Measurements from ENCODE around the gene GADD45G. TPM values are rescaled to one million over a fixed set of nuclear protein-coding genes. Genes with fewer than 3 reads are reported as not detected.

The GADD45G gene
- total RNA-seq, 1 donor from 2014 or later = 5.2 TPM

- H3K4me3 ChIP-seq (ENCODE audit: insufficient read depth, low read depth, low read length) = no peak overlapping the region
- FAIRE-seq = no peak
- H3K36me3 Mint-ChIP-seq (ENCODE audit: low read depth, unreplicated experiment) = no peaks in the 10 kb centered on the region
These were observed 7.8 kb upstream of the GADD45G start for GRCh38 chr9:89596937-89597555.

GRCh38 chr9:89597711-89598362, 7.0 kb upstream of the GADD45G start:
- no peak overlapping the region for H3K27ac ChIP-seq (ENCODE audit: low read depth, low read length)
- H3K9me3 ChIP-seq (ENCODE audit: insufficient read depth, low read depth, low read length) = no peaks in the 10 kb centered on the region
- Mint-ChIP-seq H3K27me3 (ENCODE audit: low read depth, unreplicated experiment) (peaks cover 60% of the 10 kb centered on the region), H3K9me3 (ENCODE audit: unreplicated experiment) (peaks cover 1% of the 10 kb centered on the region), H3K4me1 (ENCODE audit: low read depth, unreplicated experiment) (peaks cover 13% of the 10 kb centered on the region), H3K27ac (ENCODE audit: unreplicated experiment) (no peak overlapping the region), H3K36me3 (ENCODE audit: low read depth, unreplicated experiment) (no peaks in the 10 kb centered on the region), H3K4me3 (ENCODE audit: unreplicated experiment) (no peak overlapping the region)
- H3K79me2 ChIP-seq (ENCODE audit: insufficient read depth, low read length) = no peaks in the 10 kb centered on the region
- H3K4me2 ChIP-seq (ENCODE audit: low read length) = no peak overlapping the region
- peak; percentile 5 for FAIRE-seq
- no peak for TF ChIP-seq EZH2 (IDR thresholded peaks at IDR 0.05; ENCODE audit: insufficient read depth, low read length)
- peak; percentile 81 for TF ChIP-seq CTCF (IDR thresholded peaks at IDR 0.05; ENCODE audit: insufficient read depth, low read depth, low read length)
- H2AFZ ChIP-seq (ENCODE audit: low read depth, low read length) = no peak overlapping the region
- H3K36me3 ChIP-seq (ENCODE audit: insufficient read depth, low read length) = no peaks in the 10 kb centered on the region
- no peak overlapping the region for H3K4me3 ChIP-seq (ENCODE audit: insufficient read depth, low read depth, low read length)
- DNase-seq (ENCODE audit: low read depth) = no peak
- H4K20me1 ChIP-seq (ENCODE audit: insufficient read depth, low read length) = no peaks in the 10 kb centered on the region
- H3K9ac ChIP-seq (ENCODE audit: low read length) = no peak overlapping the region
- H3K4me1 ChIP-seq (ENCODE audit: insufficient read depth, low read length) = no peaks in the 10 kb centered on the region
- peaks cover 37% of the 10 kb centered on the region for H3K27me3 ChIP-seq (ENCODE audit: insufficient read depth, low read length)

More at GRCh38 chr9:89596937-89597555, 7.8 kb upstream of the GADD45G start:
- no peaks in the 10 kb centered on the region for H3K36me3 ChIP-seq (ENCODE audit: insufficient read depth, low read length)
- no peak for DNase-seq (ENCODE audit: low read depth)
- H3K4me1 ChIP-seq (ENCODE audit: insufficient read depth, low read length) = no peaks in the 10 kb centered on the region
- no peak overlapping the region for H3K9ac ChIP-seq (ENCODE audit: low read length)
- no peaks in the 10 kb centered on the region for H3K79me2 ChIP-seq (ENCODE audit: insufficient read depth, low read length)
- H3K27ac Mint-ChIP-seq (ENCODE audit: unreplicated experiment) = no peak overlapping the region
- H3K27ac ChIP-seq (ENCODE audit: low read depth, low read length) = no peak overlapping the region
- H3K27me3 ChIP-seq (ENCODE audit: insufficient read depth, low read length) = peaks cover 39% of the 10 kb centered on the region
- peaks cover 62% of the 10 kb centered on the region for H3K27me3 Mint-ChIP-seq (ENCODE audit: low read depth, unreplicated experiment)
- H4K20me1 ChIP-seq (ENCODE audit: insufficient read depth, low read length) = no peaks in the 10 kb centered on the region
- H3K9me3 ChIP-seq (ENCODE audit: insufficient read depth, low read depth, low read length) = no peaks in the 10 kb centered on the region
- TF ChIP-seq CTCF (IDR thresholded peaks at IDR 0.05; ENCODE audit: insufficient read depth, low read depth, low read length) (no peak), EZH2 (IDR thresholded peaks at IDR 0.05; ENCODE audit: insufficient read depth, low read length) (no peak)
- H3K4me3 Mint-ChIP-seq (ENCODE audit: unreplicated experiment) = no peak overlapping the region
- no peak overlapping the region for H3K4me2 ChIP-seq (ENCODE audit: low read length)
- H2AFZ ChIP-seq (ENCODE audit: low read depth, low read length) = no peak overlapping the region
- H3K4me1 Mint-ChIP-seq (ENCODE audit: low read depth, unreplicated experiment) = peaks cover 21% of the 10 kb centered on the region
- H3K9me3 Mint-ChIP-seq (ENCODE audit: unreplicated experiment) = peaks cover 1% of the 10 kb centered on the region

- Histone ChIP-seq H3K27me3 (ENCODE audit: insufficient read depth, low read length) (peaks cover 37% of the 10 kb centered on the region), H3K4me3 (ENCODE audit: insufficient read depth, low read depth, low read length) (no peak overlapping the region), H2AFZ (ENCODE audit: low read depth, low read length) (no peak overlapping the region), H3K9me3 (ENCODE audit: insufficient read depth, low read depth, low read length) (no peaks in the 10 kb centered on the region), H3K36me3 (ENCODE audit: insufficient read depth, low read length) (no peaks in the 10 kb centered on the region), H3K27ac (ENCODE audit: low read depth, low read length) (no peak overlapping the region), H3K9ac (ENCODE audit: low read length) (no peak overlapping the region), H3K4me2 (ENCODE audit: low read length) (no peak overlapping the region), H3K79me2 (ENCODE audit: insufficient read depth, low read length) (no peaks in the 10 kb centered on the region), H3K4me1 (ENCODE audit: insufficient read depth, low read length) (peaks cover 4% of the 10 kb centered on the region), H4K20me1 (ENCODE audit: insufficient read depth, low read length) (no peaks in the 10 kb centered on the region)
- Mint-ChIP-seq H3K4me1 (ENCODE audit: low read depth, unreplicated experiment) (peaks cover 8% of the 10 kb centered on the region), H3K36me3 (ENCODE audit: low read depth, unreplicated experiment) (no peaks in the 10 kb centered on the region), H3K27me3 (ENCODE audit: low read depth, unreplicated experiment) (peaks cover 60% of the 10 kb centered on the region), H3K27ac (ENCODE audit: unreplicated experiment) (no peak overlapping the region), H3K4me3 (ENCODE audit: unreplicated experiment) (no peak overlapping the region), H3K9me3 (ENCODE audit: unreplicated experiment) (peaks cover 1% of the 10 kb centered on the region)
- DNase-seq (ENCODE audit: low read depth) (no peak), FAIRE-seq (no peak)
- no peak for TF ChIP-seq EZH2 (IDR thresholded peaks at IDR 0.05; ENCODE audit: insufficient read depth, low read length)
- TF ChIP-seq CTCF (IDR thresholded peaks at IDR 0.05; ENCODE audit: insufficient read depth, low read depth, low read length) = no peak
These were observed 6.5 kb upstream of the GADD45G start for GRCh38 chr9:89598363-89598713.

Measured in astrocyte (in vitro differentiated cells and primary cell).